Choroid plexus epithelial cell (primary cell): Measurements from ENCODE around the gene TRIP12.

Source experiments
- DNase-seq: peaks from one replicate; pipeline ENCODE4 v3.0.0-alpha.2; 2010; ENCODE audit warnings: low read depth
- H3K4me3 ChIP-seq: 2 replicates; pipeline ENCODE4 v1.5.1; 2011; ENCODE audit warnings: low read depth, mild to moderate bottlenecking, control low read depth, low read length, moderate library complexity
- CTCF ChIP-seq: conservative IDR thresholded peaks from 2 replicates; pipeline ENCODE4 v1.5.1; 2011; ENCODE audit warnings: low read depth, mild to moderate bottlenecking, control low read depth, inconsistent platforms, low read length, moderate library complexity

TRIP12 gene

GRCh38 chr2:229733611-229734245 is 188.1 kb downstream of the TRIP12 start:
- H3K4me3 ChIP-seq, result no peak overlapping the region
- DNase-seq, result no peak
- TF ChIP-seq CTCF, result no peak

- no peak for DNase-seq
- no peak for TF ChIP-seq CTCF
- H3K4me3 ChIP-seq, result no peak overlapping the region
These were observed 188.9 kb downstream of the TRIP12 start for GRCh38 chr2:229732897-229733296.

- H3K4me3 ChIP-seq, result no peak overlapping the region
- DNase-seq, result peak; percentile 68
- no peak for TF ChIP-seq CTCF
These were observed 189.9 kb downstream of the TRIP12 start for GRCh38 chr2:229731916-229732315.

GRCh38 chr2:229731363-229731762 is 190.4 kb downstream of the TRIP12 start:
- no peak for DNase-seq
- H3K4me3 ChIP-seq, result no peak overlapping the region
- TF ChIP-seq CTCF, result no peak

GRCh38 chr2:229728370-229728769 is 193.4 kb downstream of the TRIP12 start:
- TF ChIP-seq CTCF, result no peak
- DNase-seq, result no peak

GRCh38 chr2:229726643-229727042 is 195.2 kb downstream of the TRIP12 start:
- no peak for DNase-seq
- TF ChIP-seq CTCF, result no peak
- no peak overlapping the region for H3K4me3 ChIP-seq

More at GRCh38 chr2:229728370-229728769, 193.4 kb downstream of the TRIP12 start:
- no peak overlapping the region for H3K4me3 ChIP-seq
